HG03103 (cell line): ENCODE results near the gene ARAF.
"Not testable (repeated sequence)": the region's sequence is repeated elsewhere in the genome, so short reads cannot be mapped to it uniquely, and the experiment has no call there.

Experiments used
- ATAC-seq: cut with Tn5 transposase; IDR thresholded peaks from one replicate; pipeline ENCODE4 v1.9.1; 2021; ENCODE audit warnings: low read depth; ENCODE audit not compliant: unreplicated experiment

ARAF gene

GRCh38 chrX:47560934-47561658 lies at the start of gene ARAF:
TSS of gene ARAF (plus strand) at chrX:47561205. CDS start at chrX:47562968, 1,763 bp downstream.
- peak; percentile 78 for ATAC-seq

GRCh38 chrX:47512383-47512782 lies 48.6 kb upstream of the ARAF start:
- ATAC-seq: not testable (repeated sequence)

GRCh38 chrX:47513034-47513965 lies 47.7 kb upstream of the ARAF start:
- peak; percentile 71 for ATAC-seq

- no peak for ATAC-seq
These were observed 46.3 kb upstream of the ARAF start for GRCh38 chrX:47514533-47515235.

GRCh38 chrX:47515941-47516665 lies 44.9 kb upstream of the ARAF start:
- ATAC-seq: no peak

- ATAC-seq: no peak
These were observed 42.9 kb upstream of the ARAF start for GRCh38 chrX:47518144-47518543.

GRCh38 chrX:47523297-47523696 lies 37.7 kb upstream of the ARAF start:
- ATAC-seq: peak; percentile 70

GRCh38 chrX:47523713-47524166 lies 37.3 kb upstream of the ARAF start:
- ATAC-seq: no peak

GRCh38 chrX:47529548-47529947 lies 31.5 kb upstream of the ARAF start:
- ATAC-seq: no peak

- no peak for ATAC-seq
These were observed 31.0 kb upstream of the ARAF start for GRCh38 chrX:47530049-47530448.

GRCh38 chrX:47539860-47540259 lies 21.1 kb upstream of the ARAF start:
- ATAC-seq: no peak

- ATAC-seq: no peak
These were observed 20.1 kb upstream of the ARAF start for GRCh38 chrX:47540754-47541538.

GRCh38 chrX:47543496-47543895 lies 17.5 kb upstream of the ARAF start:
- no peak for ATAC-seq

- peak; percentile 85 for ATAC-seq
These were observed 4.9 kb upstream of the ARAF start for GRCh38 chrX:47556045-47556623.

GRCh38 chrX:47558436-47558835 lies 2.6 kb upstream of the ARAF start:
- no peak for ATAC-seq

GRCh38 chrX:47560179-47560933 lies 649 bp upstream of the ARAF start:
- no peak for ATAC-seq

- ATAC-seq: no peak
These were observed 700 bp downstream of the ARAF start for GRCh38 chrX:47561659-47562151.

GRCh38 chrX:47562615-47563243 lies 1.7 kb downstream of the ARAF start:
- ATAC-seq: no peak
